ENCODE results near the gene PAF1.

The PAF1 gene

DNA sequence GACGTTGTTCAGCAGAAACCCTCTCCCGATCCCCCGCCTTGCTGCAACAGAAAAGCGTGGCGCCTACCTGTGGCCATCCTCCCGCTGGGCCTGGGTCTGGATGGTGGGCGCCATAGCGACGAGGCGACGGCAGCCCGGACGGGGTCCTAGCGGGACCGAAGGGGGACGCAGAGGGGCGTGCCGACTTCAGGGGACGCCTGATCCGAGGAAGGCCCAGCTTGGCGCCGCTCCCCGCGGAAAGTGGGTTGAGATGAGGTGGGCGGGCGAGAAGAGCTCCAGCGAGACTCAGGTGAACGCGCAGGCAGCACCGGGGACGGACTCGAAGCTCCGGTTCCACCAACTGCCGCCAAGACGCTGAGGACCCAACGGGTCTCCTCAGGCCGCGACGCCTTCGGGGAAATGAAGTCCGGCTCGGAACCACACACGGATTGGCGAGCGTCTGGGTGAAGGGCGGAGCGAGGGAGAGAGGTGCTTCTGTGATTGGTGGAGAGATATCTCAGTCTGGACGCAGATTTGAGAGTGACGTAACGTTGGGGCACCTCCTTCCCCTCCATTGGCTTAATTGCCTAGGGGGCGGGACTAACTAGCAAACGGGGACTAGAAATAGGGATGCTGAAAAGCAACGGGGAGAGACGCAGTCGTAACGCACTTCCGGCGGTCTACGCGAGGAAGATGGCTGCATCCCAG lies at the start of gene PAF1, which contains the start of gene MED29:
TSS of gene PAF1 (minus strand) at position 356 of the 687 bp plus-strand sequence. CDS start at position 114, 242 bp downstream.
TSS of gene MED29 (plus strand) at position 628 of the 687 bp plus-strand sequence. CDS start at position 673, 45 bp downstream.
- DNase-seq, result peak; percentile 97 to 99

DNA sequence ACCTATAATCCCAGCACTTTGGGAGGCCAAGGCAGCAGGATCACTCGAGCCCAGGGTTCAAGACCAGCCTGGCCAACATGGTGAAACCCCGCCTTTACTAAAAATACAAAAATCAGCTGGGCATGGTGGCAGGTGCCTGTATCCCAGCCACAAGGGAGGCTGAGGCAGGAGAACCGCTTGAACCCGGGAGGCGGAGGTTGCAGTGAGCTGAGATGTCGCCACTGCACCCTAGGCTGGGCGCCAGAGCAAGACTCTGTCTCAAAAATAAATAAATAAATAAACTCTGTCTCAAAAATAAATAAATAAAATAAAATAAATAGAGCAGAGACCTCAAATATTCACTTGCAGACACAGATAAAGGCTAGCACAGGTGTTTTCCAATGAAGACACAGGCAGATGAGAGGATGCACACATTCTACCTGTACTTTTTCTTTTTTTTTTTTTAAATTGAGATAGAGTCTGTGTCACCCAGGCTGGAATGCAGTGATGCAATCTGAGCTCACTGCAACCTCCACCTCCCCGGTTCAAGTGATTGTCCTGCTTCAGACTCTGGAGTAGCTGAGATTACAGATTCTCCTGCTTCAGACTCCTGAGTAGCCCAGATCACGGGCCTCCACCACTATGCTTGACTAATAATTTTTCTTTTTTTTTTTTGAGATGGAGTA lies 47.5 kb upstream of the PAF1 start:
- no peak for DNase-seq

DNA sequence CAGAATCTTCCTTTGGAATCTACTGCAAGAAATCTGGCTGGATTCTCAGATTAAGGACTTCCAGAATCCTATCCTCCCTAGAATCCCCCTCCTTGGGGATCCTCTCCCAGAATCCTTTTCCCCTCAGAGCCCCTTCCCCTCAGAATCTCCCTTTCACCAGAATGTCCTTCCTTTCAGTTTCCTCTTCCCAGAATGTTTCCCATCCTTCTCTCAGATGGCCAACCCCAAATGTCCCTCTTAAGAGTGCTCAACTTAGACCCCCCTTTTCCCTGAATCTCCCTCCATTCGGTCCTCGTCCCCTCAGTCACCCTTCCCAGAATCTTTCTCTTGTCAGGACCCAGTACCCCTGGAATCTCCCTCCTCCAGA lies 45.4 kb upstream of the PAF1 start:
- no peak for DNase-seq

DNA sequence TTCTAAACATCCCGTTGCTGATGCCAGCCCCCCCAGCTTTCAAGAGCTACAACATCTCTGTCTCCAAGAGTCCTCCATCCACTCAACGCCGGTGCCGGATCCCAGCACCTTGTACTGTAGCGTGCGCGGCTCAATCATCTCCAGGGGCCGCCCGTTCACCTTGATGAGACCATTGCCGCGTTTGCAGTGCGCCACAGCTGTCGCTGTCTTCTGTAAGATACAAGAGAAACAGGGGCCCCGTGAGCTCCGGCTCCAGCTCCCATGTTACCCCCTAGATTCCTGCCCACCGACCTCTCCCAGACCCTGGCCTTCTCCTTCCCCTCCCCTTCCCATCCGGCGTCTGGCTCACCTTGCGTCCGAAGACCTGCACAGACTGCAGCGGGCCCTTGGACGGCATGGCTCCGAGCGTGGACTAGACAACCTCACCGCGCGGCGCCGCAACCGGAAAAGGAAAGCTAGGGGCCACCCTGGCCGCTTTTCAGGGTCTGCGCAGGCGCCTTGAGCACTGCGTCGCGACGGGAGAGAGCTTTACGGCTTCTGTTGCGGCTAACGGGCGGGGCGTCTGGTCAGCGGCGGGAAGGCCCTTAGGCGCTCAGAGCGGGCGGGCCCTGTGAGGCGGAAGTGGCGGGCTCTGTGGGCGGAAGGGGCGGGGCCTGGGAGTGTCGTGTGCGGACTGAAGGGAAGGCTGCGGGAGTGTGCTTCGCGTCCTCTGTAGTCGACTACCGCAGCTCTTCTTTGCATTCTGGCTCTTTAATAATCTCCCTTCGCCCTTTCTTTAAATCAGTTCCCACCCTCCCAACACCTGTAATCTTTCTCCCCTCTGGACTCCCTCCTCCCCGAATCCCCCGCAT lies 44.8 kb upstream of the PAF1 start, which contains the start of gene RPS16:
TSS of gene RPS16 (minus strand) at position 451 of the 851 bp plus-strand sequence. CDS start at position 397, 54 bp downstream.
- peak; percentile 73 to 92 for DNase-seq

DNA sequence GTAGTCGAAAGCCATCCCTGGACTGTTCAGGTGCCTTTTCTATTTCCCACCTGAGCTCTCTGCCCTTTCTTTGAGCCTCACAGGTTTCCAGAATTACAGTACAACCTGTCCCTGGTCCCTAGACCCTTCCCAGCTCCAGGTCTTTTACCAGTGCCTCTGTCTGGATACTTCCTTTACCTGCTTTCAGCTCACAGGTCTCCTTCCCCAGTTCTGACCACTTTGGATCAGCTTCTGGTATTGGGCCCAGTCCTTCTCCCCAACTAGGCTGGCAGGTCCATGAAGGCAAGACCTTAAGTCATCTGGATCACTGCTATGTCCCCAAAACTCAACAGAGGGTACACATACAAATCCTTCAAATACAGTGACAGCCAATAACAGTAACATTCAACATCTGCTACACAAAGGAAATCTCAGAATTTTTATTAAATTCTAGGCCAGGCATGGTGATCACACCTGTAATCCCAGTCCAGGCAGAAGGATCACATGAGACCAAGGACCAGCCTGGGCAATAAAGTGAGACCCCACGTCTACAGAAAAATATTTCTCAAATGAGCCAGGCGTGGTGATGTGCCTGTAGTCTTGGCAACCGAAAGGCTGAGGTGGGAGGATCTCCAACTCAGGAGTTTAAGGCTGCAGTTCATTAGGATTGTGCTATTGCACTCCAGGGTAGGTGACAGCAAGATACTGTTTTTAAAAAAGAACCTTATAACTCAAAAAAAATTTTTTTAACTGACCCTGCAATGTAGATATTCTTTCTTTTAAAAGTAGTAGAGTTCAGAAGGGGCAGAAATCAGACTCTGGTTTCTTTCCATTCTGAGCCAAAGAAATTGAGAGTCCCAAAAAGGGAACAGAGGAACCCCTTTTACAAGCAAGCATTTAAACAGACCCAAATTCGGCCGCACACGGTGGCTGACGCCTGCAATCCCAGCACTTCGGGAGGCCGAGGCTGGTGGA lies 43.5 kb upstream of the PAF1 start:
- DNase-seq, result no peak

DNA sequence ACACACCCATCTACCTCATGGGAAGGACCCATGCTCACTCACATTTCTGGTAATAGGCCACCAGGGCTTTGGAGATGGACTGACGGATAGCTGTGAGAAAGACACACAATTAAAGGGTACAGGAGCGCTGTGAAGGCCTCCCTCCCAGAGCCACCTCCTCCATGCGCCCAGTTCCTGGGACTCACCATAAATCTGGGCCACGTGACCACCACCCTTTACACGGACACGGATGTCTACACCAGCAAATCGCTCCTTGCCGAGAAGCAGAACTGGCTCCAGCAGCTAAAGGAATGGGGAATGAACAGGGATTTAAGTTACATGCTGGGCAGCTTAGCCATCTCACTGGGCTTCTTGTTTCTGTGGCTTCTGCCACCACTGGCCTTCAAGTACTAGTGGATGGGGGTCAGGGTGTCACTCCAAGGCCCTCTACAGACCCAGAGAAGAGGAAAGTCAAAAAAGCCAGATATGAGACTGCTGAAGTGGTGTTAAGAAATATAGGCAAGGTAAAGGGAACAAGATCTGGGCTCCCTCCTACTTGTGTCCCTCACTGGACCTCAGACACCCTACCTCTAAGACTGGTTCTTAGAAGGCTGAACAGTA lies 42.7 kb upstream of the PAF1 start:
- DNase-seq, result no peak

DNA sequence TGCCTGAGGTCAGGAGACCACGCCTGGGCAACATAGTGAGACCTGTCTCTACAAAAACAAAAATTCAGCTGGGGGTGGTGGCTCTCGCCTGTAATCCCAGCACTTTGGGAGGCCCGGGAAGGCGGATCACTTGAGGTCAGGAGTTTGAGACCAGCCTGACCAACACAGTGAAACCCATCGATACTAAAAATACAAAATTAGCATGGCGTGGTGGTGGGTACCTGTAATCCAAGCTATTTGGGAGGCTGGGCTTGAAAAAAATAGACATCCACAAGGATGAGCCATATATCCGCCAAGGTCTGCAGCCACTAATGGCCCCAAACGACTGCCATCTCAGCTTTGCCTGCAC lies 41.7 kb upstream of the PAF1 start:
- no peak for DNase-seq

DNA sequence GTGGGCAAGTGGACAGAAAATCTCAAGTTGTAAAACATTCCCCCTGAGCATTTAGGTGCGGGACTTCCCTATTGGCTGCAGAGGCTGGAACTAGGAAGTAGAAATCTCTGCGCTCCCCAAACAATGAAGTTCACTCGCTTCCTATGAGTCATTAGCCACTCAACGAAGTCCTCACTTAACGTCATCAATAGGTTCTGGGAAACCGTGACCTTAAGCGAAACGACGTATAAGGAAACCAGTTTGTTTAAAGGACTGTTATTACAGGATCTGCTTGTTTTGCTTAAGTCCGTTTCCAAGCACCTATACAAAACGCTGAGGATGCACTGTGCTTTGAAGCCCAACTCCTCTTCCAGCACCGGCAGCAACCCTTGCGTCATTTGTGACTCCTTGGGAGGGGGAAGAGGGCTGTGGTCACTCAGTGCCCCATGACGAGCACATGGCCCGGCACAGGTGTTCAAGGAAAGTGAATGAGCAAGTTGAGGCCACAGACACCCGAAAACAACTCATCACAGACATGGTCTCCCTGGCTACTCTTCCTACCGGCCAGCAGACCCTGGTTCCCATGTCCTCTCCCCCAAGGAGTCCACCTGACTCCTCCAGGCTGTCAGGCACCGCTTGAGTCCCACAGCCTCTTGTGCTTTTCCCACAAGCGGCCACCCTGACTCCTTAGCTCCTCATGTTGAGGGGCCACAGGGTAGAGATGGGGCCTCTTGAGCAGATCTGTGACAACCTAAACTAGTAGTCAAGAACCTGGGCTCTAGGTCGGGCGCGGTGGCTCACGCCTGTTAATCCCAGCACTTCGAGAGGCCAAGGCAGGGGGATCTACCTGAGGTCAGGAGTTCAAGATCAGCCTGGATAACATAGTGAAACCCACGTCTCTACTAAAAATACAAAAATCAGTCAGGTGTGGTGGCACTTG lies 40.0 kb upstream of the PAF1 start:
- DNase-seq, result peak; percentile 72 to 89

DNA sequence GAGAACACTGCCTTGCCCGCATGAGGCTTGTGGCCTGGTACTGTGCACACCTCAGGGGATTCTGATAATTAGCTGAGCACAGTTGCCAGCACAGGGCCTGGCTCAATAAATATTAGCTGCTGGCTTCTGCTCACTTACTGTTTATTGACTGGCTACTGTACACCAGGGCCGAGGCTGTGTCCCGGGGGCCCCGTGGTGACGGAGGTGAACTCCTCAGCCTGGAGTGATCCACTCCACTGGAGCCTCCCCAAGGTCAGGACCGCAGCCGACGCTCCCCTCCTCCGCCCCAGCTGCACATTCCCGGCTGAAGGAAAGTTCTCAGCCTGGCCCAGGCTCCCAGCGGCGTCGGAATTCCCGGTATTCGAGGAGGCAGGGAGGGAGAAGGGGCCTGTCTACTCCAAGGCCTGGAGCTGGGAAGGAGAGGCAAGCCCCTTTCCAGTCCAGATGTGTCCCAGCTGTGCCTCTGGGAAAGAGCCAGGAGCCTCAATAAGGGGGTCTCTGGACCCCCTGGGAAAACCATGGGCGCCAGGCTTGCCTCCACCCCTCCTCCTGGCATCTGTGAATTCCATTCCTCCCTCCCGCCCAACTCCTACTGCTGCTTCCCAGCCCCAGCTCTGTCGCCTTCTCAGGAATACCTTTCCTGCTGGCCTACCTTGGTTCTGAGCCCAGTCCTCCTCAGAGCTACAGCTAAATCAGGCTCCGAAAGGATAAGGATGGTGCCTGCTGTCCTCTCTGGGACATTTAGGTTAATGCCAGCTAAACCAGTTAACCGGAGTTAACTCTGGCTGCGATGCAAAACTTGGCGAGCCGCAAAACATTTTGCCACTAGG lies 37.6 kb upstream of the PAF1 start:
- DNase-seq, result no peak

DNA sequence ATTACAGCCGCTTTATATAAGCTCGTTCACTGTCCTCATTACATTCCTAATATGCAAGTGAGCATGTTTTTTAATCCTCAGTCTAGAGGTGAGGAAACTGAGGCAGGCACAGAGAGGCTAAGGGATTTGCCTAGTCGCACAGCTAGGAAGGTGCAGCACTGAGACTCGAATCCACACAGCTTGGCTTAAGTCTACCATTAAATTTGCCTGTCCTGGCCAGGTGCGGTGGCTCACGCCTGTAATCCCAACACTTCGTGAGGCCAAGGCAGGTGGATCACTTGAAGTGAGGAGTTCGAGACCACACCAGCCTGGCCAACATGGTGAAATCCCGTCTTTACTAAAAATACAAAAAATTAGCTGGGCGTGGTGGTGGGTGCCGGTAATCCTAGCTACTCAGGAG lies 36.8 kb upstream of the PAF1 start:
- DNase-seq, result no peak

DNA sequence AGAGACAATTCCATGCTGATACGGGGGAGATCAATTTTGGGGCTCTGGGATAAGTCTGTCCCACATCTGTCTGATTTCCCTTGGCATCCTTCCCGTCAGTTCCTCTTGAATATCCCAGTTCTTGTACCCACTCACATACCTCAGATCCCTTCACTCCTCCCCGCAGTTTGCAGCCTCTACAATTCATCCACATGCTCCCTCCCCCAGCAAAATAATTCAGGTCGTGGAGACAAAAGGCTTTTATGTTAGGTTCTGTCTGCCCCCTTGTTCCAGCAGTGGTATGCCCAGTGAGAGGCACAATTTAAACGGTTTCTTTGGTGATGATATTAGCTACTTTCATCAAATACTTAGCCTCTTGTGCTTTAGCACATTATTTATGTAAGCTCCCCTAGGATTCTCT lies 35.3 kb upstream of the PAF1 start:
- DNase-seq, result no peak

DNA sequence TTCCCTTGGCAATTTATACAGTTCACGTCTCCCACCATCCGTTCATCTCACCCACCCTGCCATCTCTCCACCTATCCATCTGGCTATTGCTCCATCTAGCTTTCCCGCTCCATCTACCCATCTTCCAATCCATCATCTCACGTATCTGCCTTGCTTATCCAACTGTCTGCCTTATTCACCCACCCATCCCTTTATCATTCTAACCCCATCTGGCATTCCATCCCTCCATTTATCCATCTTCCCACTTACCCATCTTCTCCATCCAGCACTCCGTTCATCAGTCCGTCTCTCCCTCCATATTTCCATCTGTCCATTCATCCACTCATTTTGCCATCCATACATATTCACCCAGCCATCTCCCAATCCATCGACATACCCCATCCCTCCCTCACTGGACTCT lies 34.8 kb upstream of the PAF1 start:
- DNase-seq, result no peak

DNA sequence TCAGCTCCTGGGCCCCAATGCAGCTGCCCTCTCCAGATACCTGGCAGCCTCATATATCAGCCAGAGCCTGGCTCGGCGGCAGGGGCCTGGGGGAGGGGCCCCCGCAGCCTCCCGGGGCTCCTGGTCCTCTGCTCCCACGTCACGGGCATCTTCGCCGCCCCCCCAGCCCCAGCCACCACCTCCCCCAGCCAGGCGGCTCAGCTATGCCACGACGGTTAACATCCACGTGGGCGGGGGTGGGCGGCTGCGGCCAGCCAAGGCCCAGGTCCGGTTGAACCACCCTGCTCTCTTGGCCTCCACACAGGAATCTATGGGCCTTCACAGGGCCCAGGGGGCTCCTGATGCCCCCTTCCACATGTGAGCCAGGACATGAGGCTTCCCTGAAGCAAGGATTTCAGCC lies 34.0 kb upstream of the PAF1 start:
- no peak for DNase-seq

DNA sequence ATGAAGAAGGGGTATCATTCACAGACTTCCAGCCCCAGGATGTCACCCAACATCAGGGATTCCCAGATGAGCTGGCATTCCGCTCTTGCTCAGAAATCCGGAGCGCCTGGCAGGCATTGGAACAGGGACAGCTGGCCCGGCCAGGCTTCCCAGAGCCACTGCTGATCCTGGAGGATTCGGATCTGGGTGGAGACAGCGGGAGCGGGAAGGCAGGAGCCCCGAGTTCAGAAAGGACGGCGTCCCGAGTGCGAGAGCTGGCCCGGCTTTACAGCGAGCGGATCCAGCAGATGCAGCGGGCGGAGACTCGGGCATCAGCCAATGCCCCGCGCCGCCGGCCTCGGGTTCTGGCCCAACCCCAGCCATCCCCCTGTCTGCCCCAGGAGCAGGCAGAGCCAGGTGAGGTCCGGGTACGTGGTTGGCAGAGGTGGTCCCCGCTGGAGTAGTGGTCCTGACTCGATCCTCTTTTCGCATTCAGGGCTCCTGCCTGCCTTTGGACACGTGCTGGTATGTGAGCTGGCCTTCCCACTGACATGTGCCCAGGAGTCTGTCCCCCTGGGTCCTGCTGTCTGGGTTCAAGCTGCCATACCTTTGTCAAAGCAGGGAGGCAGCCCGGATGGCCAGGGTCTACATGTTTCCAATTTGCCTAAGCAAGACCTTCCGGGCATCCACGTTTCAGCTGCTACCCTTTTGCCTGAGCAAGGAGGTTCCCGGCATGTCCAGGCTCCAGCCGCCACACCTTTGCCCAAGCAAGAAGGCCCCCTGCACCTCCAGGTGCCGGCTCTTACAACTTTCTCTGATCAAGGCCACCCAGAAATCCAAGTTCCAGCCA lies 32.6 kb upstream of the PAF1 start:
- DNase-seq, result no peak

DNA sequence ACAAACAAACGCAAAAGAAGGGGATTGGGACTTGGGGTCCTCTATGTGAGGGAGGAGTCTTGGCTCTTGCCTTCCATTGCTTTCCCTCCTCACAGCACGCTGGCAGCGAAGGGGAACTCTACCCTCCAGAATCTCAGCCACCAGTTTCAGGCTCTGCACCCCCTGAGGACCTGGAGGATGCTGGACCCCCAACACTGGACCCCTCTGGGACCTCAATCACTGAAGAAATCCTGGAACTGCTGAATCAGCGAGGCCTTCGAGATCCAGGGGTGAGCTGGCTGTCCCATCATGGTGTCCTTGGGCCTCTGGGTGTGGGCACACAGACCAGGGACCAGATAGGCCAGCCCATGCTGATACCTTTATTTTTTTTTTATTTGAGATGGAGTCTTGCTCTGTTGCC lies 31.1 kb upstream of the PAF1 start:
- DNase-seq, result no peak

DNA sequence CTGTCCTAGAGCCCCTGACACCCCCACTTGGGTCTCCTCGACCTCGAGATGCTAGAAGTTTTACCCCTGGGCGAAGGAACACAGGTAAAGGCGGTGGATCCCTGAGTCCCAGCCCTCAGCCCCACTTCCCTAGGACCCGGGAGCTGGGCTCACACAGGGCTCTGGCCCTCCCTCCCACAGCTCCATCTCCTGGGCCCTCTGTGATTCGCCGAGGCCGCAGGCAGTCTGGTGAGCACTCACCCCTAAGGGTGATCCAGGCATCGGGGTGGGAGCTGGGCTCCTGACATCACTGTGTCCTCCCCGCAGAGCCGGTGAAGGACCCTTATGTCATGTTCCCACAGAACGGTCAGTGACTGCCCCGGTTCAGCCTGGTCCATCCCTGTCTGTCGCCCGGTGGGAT lies 29.9 kb upstream of the PAF1 start:
- DNase-seq, result no peak

DNA sequence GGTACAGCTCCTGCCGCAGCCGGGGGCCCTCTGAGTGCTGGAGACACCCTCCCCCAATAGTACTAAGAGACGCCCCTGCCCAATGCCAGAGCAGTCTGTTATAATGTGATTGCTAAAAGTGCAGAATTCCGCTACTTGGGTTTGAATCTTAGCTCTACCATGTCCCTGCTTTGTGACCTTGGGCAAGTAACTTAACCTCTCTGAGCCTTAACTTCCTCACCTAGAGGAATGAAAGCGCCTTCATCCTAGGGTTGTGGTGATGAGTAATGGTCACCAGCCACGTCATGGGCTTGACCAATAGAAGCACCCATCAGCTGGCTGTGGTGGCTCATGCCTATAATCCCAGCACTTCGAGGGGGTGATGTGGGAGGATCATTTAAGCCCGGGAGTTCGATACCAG lies 28.1 kb upstream of the PAF1 start:
- DNase-seq, result no peak

DNA sequence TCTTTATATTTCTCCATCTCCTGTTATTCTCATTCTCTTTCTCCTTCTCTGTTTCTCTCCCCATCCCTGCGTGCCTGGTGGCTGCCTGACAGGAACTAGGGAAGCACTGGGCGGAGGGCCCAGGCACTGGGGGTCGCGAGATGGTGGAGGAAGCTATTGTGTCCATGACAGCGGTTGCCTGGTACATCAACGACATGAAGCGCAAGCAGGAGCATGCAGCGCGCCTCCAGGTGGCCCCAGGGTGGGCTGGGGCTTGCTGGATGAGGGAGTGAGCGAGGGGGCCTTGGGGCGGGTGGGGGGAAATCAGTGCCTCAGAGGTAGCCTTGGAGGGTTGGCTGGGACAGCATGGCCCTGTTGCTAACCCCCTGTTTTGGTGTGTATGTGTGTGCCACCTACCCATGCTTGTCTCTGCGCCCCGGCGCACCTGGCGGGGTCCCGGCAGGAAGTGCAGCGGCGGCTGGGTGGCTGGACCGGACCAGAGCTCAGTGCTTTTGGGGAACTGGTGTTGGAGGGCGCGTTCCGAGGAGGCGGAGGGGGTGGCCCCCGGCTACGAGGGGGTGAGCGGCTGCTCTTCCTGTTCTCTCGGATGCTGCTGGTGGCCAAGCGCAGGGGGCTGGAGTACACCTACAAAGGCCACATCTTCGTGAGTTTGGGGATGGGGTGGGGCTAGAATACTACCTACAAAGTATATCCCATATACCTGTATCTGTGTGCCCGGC lies 26.7 kb upstream of the PAF1 start:
- no peak for DNase-seq
